ENCODE measurements around the gene ATP9B.
"Not testable (repeated sequence)": the region's sequence is repeated elsewhere in the genome, so short reads cannot be mapped to it uniquely, and the experiment has no call there.

Gene ATP9B

GRCh38 chr18:79327199-79327721 is 258.1 kb downstream of the ATP9B start:
- Histone ChIP-seq H3K36me3 (ENCODE audit: insufficient read depth, low read length) (peaks cover 6% of the 10 kb centered on the region; the same call in 1 of the 2 replicates), H3K27ac (ENCODE audit: low read depth, low read length) (no peak overlapping the region)

GRCh38 chr18:79327915-79328314 is 258.7 kb downstream of the ATP9B start:
- H3K79me2 ChIP-seq (ENCODE audit: control insufficient read depth, insufficient read depth, low read length, unreplicated experiment); H2AFZ ChIP-seq (ENCODE audit: low read length, unreplicated experiment); H3K27ac ChIP-seq (ENCODE audit: low read depth, low read length); H3K36me3 ChIP-seq (ENCODE audit: insufficient read depth, low read length); H3K4me3 ChIP-seq (ENCODE audit: low read depth, low read length); H3K4me1 ChIP-seq (ENCODE audit: control insufficient read depth, insufficient read depth, low read length, unreplicated experiment); H3K27me3 ChIP-seq (ENCODE audit: insufficient read depth, low read length): not testable (repeated sequence)

More at GRCh38 chr18:79327199-79327721, 258.1 kb downstream of the ATP9B start:
- H3K4me3 ChIP-seq (ENCODE audit: low read depth, low read length) = no peak overlapping the region
- no peaks in the 10 kb centered on the region for H3K79me2 ChIP-seq (ENCODE audit: control insufficient read depth, insufficient read depth, low read length, unreplicated experiment)
- H3K4me1 ChIP-seq (ENCODE audit: control insufficient read depth, insufficient read depth, low read length, unreplicated experiment) = no peaks in the 10 kb centered on the region
- no peak overlapping the region for H2AFZ ChIP-seq (ENCODE audit: low read length, unreplicated experiment)
- no peaks in the 10 kb centered on the region for H3K27me3 ChIP-seq (ENCODE audit: insufficient read depth, low read length)

GRCh38 chr18:79328887-79329286 is 259.7 kb downstream of the ATP9B start:
- no peaks in the 10 kb centered on the region for H3K4me1 ChIP-seq (ENCODE audit: control insufficient read depth, insufficient read depth, low read length, unreplicated experiment)
- no peaks in the 10 kb centered on the region for H3K27me3 ChIP-seq (ENCODE audit: insufficient read depth, low read length)
- no peak overlapping the region for H2AFZ ChIP-seq (ENCODE audit: low read length, unreplicated experiment)
- H3K4me3 ChIP-seq (ENCODE audit: low read depth, low read length) = no peak overlapping the region
- H3K79me2 ChIP-seq (ENCODE audit: control insufficient read depth, insufficient read depth, low read length, unreplicated experiment) = no peaks in the 10 kb centered on the region
- H3K36me3 ChIP-seq (ENCODE audit: insufficient read depth, low read length) = peaks cover 6% of the 10 kb centered on the region; the same call in 1 of the 2 replicates
- no peak overlapping the region for H3K27ac ChIP-seq (ENCODE audit: low read depth, low read length)

GRCh38 chr18:79329786-79330185 is 260.6 kb downstream of the ATP9B start:
- Histone ChIP-seq H3K27ac (ENCODE audit: low read depth, low read length) (no peak overlapping the region), H3K36me3 (ENCODE audit: insufficient read depth, low read length) (peaks cover 4% of the 10 kb centered on the region; the same call in 1 of the 2 replicates), H2AFZ (ENCODE audit: low read length, unreplicated experiment) (no peak overlapping the region), H3K27me3 (ENCODE audit: insufficient read depth, low read length) (no peaks in the 10 kb centered on the region), H3K4me3 (ENCODE audit: low read depth, low read length) (no peak overlapping the region), H3K4me1 (ENCODE audit: control insufficient read depth, insufficient read depth, low read length, unreplicated experiment) (no peaks in the 10 kb centered on the region), H3K79me2 (ENCODE audit: control insufficient read depth, insufficient read depth, low read length, unreplicated experiment) (no peaks in the 10 kb centered on the region)

- H3K4me3 ChIP-seq (ENCODE audit: low read depth, low read length) = no peak overlapping the region
- no peaks in the 10 kb centered on the region for H3K27me3 ChIP-seq (ENCODE audit: insufficient read depth, low read length)
- H2AFZ ChIP-seq (ENCODE audit: low read length, unreplicated experiment) = no peak overlapping the region
- no peaks in the 10 kb centered on the region for H3K4me1 ChIP-seq (ENCODE audit: control insufficient read depth, insufficient read depth, low read length, unreplicated experiment)
- H3K27ac ChIP-seq (ENCODE audit: low read depth, low read length) = no peak overlapping the region
- no peaks in the 10 kb centered on the region for H3K79me2 ChIP-seq (ENCODE audit: control insufficient read depth, insufficient read depth, low read length, unreplicated experiment)
- peaks cover 6% of the 10 kb centered on the region; the same call in 1 of the 2 replicates for H3K36me3 ChIP-seq (ENCODE audit: insufficient read depth, low read length)
Measured at GRCh38 chr18:79332646-79333045, 263.5 kb downstream of the ATP9B start.

- peaks cover 10% of the 10 kb centered on the region; the same call in 1 of the 2 replicates for H3K36me3 ChIP-seq (ENCODE audit: insufficient read depth, low read length)
- H3K27me3 ChIP-seq (ENCODE audit: insufficient read depth, low read length) = no peaks in the 10 kb centered on the region
- no peak overlapping the region for H2AFZ ChIP-seq (ENCODE audit: low read length, unreplicated experiment)
- H3K4me3 ChIP-seq (ENCODE audit: low read depth, low read length) = no peak overlapping the region
- H3K27ac ChIP-seq (ENCODE audit: low read depth, low read length) = no peak overlapping the region
- H3K4me1 ChIP-seq (ENCODE audit: control insufficient read depth, insufficient read depth, low read length, unreplicated experiment) = no peaks in the 10 kb centered on the region
- H3K79me2 ChIP-seq (ENCODE audit: control insufficient read depth, insufficient read depth, low read length, unreplicated experiment) = no peaks in the 10 kb centered on the region
Measured at GRCh38 chr18:79333046-79333445, 263.9 kb downstream of the ATP9B start.

GRCh38 chr18:79334496-79335233 is 265.5 kb downstream of the ATP9B start:
- Histone ChIP-seq H3K27me3 (ENCODE audit: insufficient read depth, low read length) (no peaks in the 10 kb centered on the region), H3K4me3 (ENCODE audit: low read depth, low read length) (no peak overlapping the region), H3K27ac (ENCODE audit: low read depth, low read length) (no peak overlapping the region), H2AFZ (ENCODE audit: low read length, unreplicated experiment) (no peak overlapping the region), H3K36me3 (ENCODE audit: insufficient read depth, low read length) (peaks cover 22% of the 10 kb centered on the region; the same call in 1 of the 2 replicates), H3K4me1 (ENCODE audit: control insufficient read depth, insufficient read depth, low read length, unreplicated experiment) (no peaks in the 10 kb centered on the region), H3K79me2 (ENCODE audit: control insufficient read depth, insufficient read depth, low read length, unreplicated experiment) (no peaks in the 10 kb centered on the region)

- Histone ChIP-seq H3K27ac (ENCODE audit: low read depth, low read length) (no peak overlapping the region), H2AFZ (ENCODE audit: low read length, unreplicated experiment) (no peak overlapping the region), H3K36me3 (ENCODE audit: insufficient read depth, low read length) (peaks cover 26% of the 10 kb centered on the region; the same call in 1 of the 2 replicates), H3K4me1 (ENCODE audit: control insufficient read depth, insufficient read depth, low read length, unreplicated experiment) (no peaks in the 10 kb centered on the region), H3K79me2 (ENCODE audit: control insufficient read depth, insufficient read depth, low read length, unreplicated experiment) (no peaks in the 10 kb centered on the region), H3K4me3 (ENCODE audit: low read depth, low read length) (no peak overlapping the region), H3K27me3 (ENCODE audit: insufficient read depth, low read length) (no peaks in the 10 kb centered on the region)
Measured at GRCh38 chr18:79335833-79336360, 266.7 kb downstream of the ATP9B start.

- H2AFZ ChIP-seq (ENCODE audit: low read length, unreplicated experiment) = no peak overlapping the region
- H3K27ac ChIP-seq (ENCODE audit: low read depth, low read length) = no peak overlapping the region
- no peaks in the 10 kb centered on the region for H3K79me2 ChIP-seq (ENCODE audit: control insufficient read depth, insufficient read depth, low read length, unreplicated experiment)
- no peaks in the 10 kb centered on the region for H3K27me3 ChIP-seq (ENCODE audit: insufficient read depth, low read length)
- no peak overlapping the region for H3K4me3 ChIP-seq (ENCODE audit: low read depth, low read length)
- no peaks in the 10 kb centered on the region for H3K4me1 ChIP-seq (ENCODE audit: control insufficient read depth, insufficient read depth, low read length, unreplicated experiment)
- peaks cover 26% of the 10 kb centered on the region; the same call in 1 of the 2 replicates for H3K36me3 ChIP-seq (ENCODE audit: insufficient read depth, low read length)
Measured at GRCh38 chr18:79336556-79337142, 267.5 kb downstream of the ATP9B start.

- Histone ChIP-seq H3K79me2 (ENCODE audit: control insufficient read depth, insufficient read depth, low read length, unreplicated experiment) (no peaks in the 10 kb centered on the region), H3K27me3 (ENCODE audit: insufficient read depth, low read length) (no peaks in the 10 kb centered on the region), H3K4me1 (ENCODE audit: control insufficient read depth, insufficient read depth, low read length, unreplicated experiment) (no peaks in the 10 kb centered on the region), H3K27ac (ENCODE audit: low read depth, low read length) (no peak overlapping the region), H3K36me3 (ENCODE audit: insufficient read depth, low read length) (peaks cover 26% of the 10 kb centered on the region; the same call in 1 of the 2 replicates), H3K4me3 (ENCODE audit: low read depth, low read length) (no peak overlapping the region), H2AFZ (ENCODE audit: low read length, unreplicated experiment) (no peak overlapping the region)
Measured at GRCh38 chr18:79337184-79337583, 268.0 kb downstream of the ATP9B start.

Data from ACC112 (cell line).